ENCODE data around the gene SLC4A1AP. TPM values are rescaled to one million over a fixed set of nuclear protein-coding genes. Genes with fewer than 3 reads are reported as not detected.
"Not testable (repeated sequence)": the region's sequence is repeated elsewhere in the genome, so short reads cannot be mapped to it uniquely, and the experiment has no call there.

SLC4A1AP gene
- polyA plus RNA-seq, 1 experiment: 15.5 TPM

DNA sequence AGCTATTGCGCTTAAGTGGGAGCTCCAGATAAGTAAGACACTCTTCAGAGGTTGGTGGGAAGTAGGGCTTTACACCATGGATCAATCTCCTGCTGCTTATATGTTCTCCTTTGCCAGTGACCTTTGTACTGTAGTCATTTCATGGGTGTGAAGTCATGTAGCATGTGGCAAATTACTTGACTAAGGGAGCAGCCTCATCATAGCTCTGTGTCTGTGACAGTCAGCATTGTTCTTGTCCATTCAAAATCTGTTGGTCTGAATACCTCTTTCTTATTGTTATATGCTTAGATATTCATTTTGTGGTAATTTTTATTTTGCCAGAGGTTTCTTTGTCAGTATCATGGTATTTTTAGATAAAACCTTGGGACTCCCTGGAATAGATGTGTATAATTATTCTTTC lies 18.2 kb downstream of the SLC4A1AP start:
- Histone ChIP-seq H3K27ac (ENCODE audit: low read depth, low read length) (peak overlapping the region; percentile 80), H3K9me3 (ENCODE audit: control insufficient read depth, insufficient read depth, low read length) (no peaks in the 10 kb centered on the region), H3K4me3 (ENCODE audit: low read depth, low read length) (no peak overlapping the region), H3K27me3 (ENCODE audit: control insufficient read depth, insufficient read depth, low read length) (no peaks in the 10 kb centered on the region)
- ChIA-PET CTCF (interaction anchor here (0.5 to 4.0 kb wide), 13 partner anchors 8 to 935 kb away, joined by 3 to 51 read pairs (median 16); partner anchors contain the start of genes PPM1G, SLC4A1AP and SUPT7L), POLR2A (interaction anchor here (0.7 kb wide), 2 partner anchors 35 to 985 kb away, joined by 4 to 7 read pairs; no protein-coding TSS in a partner anchor)
- TF ChIP-seq CTCF (IDR thresholded peaks at IDR 0.05; ENCODE audit: low read depth, low read length): no peak
- no peak for DNase-seq (ENCODE audit: low read depth, low spot score)

- peak overlapping the region; percentile 80 for H3K27ac ChIP-seq (ENCODE audit: low read depth, low read length)
- H3K27me3 ChIP-seq (ENCODE audit: control insufficient read depth, insufficient read depth, low read length); H3K9me3 ChIP-seq (ENCODE audit: control insufficient read depth, insufficient read depth, low read length); H3K4me3 ChIP-seq (ENCODE audit: low read depth, low read length): not testable (repeated sequence)
- ChIA-PET CTCF (interaction anchor here (0.7 to 4.0 kb wide), 42 partner anchors 8 to 1102 kb away, joined by 3 to 51 read pairs (median 5); partner anchors contain the start of genes IFT172, NRBP1, PPM1G and SLC4A1AP), POLR2A (interaction anchor here (0.6 to 0.7 kb wide), 3 partner anchors 35 to 984 kb away, joined by 4 to 7 read pairs (median 6); no protein-coding TSS in a partner anchor)
- peak; percentile 64 for DNase-seq (ENCODE audit: low read depth, low spot score)
Observed at GRCh38 chr2:27682334-27682771, 18.7 kb downstream of the SLC4A1AP start.

DNA sequence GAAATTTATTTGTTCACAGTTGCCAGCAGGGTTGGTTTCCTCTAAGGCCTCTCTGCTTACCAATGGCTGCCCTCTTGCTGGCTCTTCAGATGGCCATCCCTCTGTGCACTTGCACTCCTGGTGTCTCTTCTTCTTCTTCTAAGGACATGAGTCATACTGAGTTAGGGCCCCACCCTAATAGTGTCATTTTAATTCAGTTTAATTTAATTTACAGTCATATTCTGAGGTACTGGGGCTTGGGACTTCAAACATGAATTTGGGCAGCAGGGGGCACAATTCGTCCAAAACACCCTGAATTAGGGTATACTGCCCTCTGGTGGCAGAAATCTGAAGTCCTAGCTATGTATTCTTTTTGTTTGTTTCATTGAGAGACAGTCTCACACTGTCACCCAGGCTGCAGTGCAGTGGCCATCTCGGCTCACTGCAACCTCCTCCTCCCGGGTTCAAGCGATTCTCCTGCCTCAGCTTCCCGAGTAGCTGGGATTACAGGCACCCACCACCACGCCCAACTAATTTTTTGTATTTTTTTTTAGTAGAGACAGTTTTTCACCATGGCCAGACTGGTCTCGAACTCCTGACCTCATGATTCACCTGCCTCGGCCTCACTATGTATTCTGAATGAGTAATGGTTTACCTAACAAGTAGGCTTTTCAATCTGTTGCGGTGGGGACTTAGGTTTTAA lies 19.8 kb downstream of the SLC4A1AP start:
- DNase-seq (ENCODE audit: low read depth, low spot score): peak; percentile 75
- H3K4me3 ChIP-seq (ENCODE audit: low read depth, low read length): no peak overlapping the region
- POLR2A ChIA-PET: interaction anchor here (0.6 to 1.1 kb wide), 3 partner anchors 20 to 713 kb away, joined by 3 to 4 read pairs (median 3); partner anchors contain the start of genes SLC4A1AP and SUPT7L
- no peaks in the 10 kb centered on the region for H3K27me3 ChIP-seq (ENCODE audit: control insufficient read depth, insufficient read depth, low read length)
- TF ChIP-seq CTCF (IDR thresholded peaks at IDR 0.05; ENCODE audit: low read depth, low read length): peak; percentile 93
- CTCF ChIA-PET: interaction anchor here (0.5 to 4.0 kb wide), 83 partner anchors 8 to 1212 kb away, joined by 3 to 51 read pairs (median 3); partner anchors contain the start of genes CCDC121, GPN1, IFT172 and NRBP1
- no peaks in the 10 kb centered on the region for H3K9me3 ChIP-seq (ENCODE audit: control insufficient read depth, insufficient read depth, low read length)
- peak overlapping the region; percentile 39 for H3K27ac ChIP-seq (ENCODE audit: low read depth, low read length)

DNA sequence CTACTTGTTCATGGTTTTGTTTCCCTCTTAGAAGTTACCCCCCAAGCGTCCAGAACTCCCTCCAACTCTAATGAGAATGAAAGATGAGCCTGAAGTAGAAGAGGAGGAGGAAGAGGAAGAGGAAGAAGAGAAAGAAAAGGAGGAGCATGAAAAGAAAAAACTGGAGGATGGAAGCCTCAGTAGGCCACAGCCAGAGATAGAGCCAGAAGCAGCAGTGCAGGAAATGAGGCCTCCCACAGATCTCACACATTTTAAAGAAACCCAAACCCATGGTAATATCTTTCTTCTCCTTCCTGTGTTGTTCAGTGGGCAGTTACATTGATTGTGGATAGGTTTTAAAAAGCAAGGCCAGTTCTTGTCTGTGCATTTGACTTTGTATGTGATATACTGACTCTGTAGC lies 21.3 kb downstream of the SLC4A1AP start:
- H3K27ac ChIP-seq (ENCODE audit: low read depth, low read length); H3K4me3 ChIP-seq (ENCODE audit: low read depth, low read length); H3K9me3 ChIP-seq (ENCODE audit: control insufficient read depth, insufficient read depth, low read length); H3K27me3 ChIP-seq (ENCODE audit: control insufficient read depth, insufficient read depth, low read length); POLR2A ChIA-PET; DNase-seq (ENCODE audit: low read depth, low spot score): not testable (repeated sequence)
- CTCF ChIA-PET: interaction anchor here (0.6 to 4.0 kb wide), 7 partner anchors 7 to 1184 kb away, joined by 4 to 39 read pairs (median 13); partner anchors contain the start of gene PPM1G

GRCh38 chr2:27685577-27685976 lies 21.9 kb downstream of the SLC4A1AP start:
- ChIA-PET POLR2A (no interaction called here), CTCF (interaction anchor here (0.5 kb wide), 1 partner anchor 418 kb away, joined by 4 read pairs; no protein-coding TSS in a partner anchor)
- Histone ChIP-seq H3K4me3 (ENCODE audit: low read depth, low read length) (no peak overlapping the region), H3K27me3 (ENCODE audit: control insufficient read depth, insufficient read depth, low read length) (no peaks in the 10 kb centered on the region), H3K9me3 (ENCODE audit: control insufficient read depth, insufficient read depth, low read length) (no peaks in the 10 kb centered on the region), H3K27ac (ENCODE audit: low read depth, low read length) (no peak overlapping the region)
- DNase-seq (ENCODE audit: low read depth, low spot score): no peak
- TF ChIP-seq CTCF (IDR thresholded peaks at IDR 0.05; ENCODE audit: low read depth, low read length): no peak

DNA sequence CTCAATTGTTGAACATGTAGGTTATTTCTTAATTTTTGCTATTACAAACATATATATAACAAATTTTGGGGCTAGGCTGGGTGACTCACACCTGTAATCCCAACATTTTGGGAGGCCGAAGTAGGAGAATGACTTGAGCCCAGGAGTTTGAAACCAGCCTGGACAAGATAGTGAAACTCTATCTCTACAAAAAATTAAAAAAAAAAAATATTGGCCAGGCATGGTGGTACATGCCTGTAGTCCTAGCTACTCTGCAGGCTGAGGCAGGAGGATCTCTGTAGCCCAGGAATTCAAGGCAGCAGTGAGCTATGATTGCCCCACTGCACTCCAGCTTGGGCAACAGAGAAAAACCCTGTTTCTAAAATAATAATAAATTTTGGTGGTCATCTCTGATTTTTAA lies 23.5 kb downstream of the SLC4A1AP start:
- Histone ChIP-seq H3K27me3 (ENCODE audit: control insufficient read depth, insufficient read depth, low read length) (no peaks in the 10 kb centered on the region), H3K4me3 (ENCODE audit: low read depth, low read length) (no peak overlapping the region), H3K27ac (ENCODE audit: low read depth, low read length) (no peak overlapping the region), H3K9me3 (ENCODE audit: control insufficient read depth, insufficient read depth, low read length) (no peaks in the 10 kb centered on the region)
- CTCF ChIA-PET: no interaction called here
- DNase-seq (ENCODE audit: low read depth, low spot score): no peak
- POLR2A ChIA-PET: no interaction called here
- TF ChIP-seq CTCF (IDR thresholded peaks at IDR 0.05; ENCODE audit: low read depth, low read length): no peak

All from AG04450 (cell line).